GM19372 (cell line): ENCODE results near the gene C17orf114.

Experiments used
- ATAC-seq: cut with Tn5 transposase; IDR thresholded peaks from one replicate; pipeline ENCODE4 v1.9.1; 2021; ENCODE audit warnings: mild to moderate bottlenecking, low read depth, moderate library complexity; ENCODE audit not compliant: unreplicated experiment

The C17orf114 gene

GRCh38 chr17:4788807-4789700 is 13.1 kb downstream of the C17orf114 start, which contains the start of gene GLTPD2:
Gene GLTPD2 (plus strand): TSS chr17:4788964. CDS start chr17:4789012, 48 bp downstream.
- ATAC-seq = peak; percentile 8

GRCh38 chr17:4788159-4788806 is 13.8 kb downstream of the C17orf114 start:
- no peak for ATAC-seq

DNA sequence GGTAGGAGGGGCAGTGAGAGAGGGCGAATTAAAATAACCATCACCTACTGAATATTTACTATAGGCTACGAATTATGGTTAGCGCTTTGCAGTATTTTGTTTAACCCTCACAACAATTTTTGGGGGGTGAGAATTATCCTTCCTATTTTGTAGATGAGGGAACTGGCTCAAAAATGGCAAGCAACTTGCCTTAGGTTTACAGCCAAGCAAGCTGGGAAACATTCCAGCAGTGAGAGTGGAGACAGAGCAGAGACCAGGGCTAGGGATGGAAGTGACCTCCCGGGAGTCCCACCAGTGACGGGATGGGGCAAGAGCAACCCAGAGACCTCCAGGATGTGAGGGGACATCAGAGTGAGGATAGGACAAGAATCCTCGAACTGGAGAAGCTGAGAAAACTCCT is 15.6 kb downstream of the C17orf114 start:
- no peak for ATAC-seq

- no peak for ATAC-seq
These were observed 16.0 kb downstream of the C17orf114 start, which contains the start of gene VMO1 for GRCh38 chr17:4786106-4786511. Gene VMO1 (minus strand): TSS chr17:4786364. CDS start chr17:4786352, 12 bp downstream.

DNA sequence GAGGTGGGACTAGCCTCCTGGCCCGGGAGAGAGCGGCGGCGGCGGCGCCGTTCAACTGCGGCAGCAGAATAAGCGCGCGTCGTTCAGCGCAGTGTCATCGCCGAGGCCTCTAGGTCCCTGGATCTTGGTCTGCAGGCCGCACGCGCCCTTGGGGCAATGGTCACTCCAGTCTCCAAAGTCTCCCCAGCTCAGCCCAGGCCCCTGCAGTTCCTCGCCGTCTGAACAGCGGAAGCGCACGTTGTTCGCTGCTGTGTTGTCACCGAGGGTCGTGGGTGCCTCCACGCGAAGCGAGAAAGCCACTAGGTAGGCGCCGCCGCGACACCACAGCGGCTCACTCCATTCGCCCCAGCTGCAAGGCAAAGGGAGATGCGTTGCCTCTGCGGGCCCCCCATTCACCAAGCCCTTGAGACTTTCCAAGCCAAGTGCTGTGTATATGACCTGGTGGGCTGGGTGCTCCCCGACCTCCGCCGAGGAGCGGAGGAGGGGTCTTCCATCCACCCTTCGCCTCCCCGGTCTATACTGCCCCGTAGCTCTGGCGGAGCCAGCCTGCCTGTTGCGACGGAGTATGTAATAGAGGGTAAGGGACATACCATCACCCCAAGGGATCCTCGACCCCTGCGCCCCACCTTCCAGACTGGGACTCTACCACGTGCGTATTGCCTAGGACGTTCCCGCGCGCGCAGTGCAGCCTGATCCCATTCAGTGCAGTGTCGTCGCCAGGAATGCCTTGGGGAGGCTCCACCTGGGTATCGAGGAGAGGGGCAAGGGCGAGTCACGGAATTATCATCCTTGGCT is 16.6 kb downstream of the C17orf114 start:
- no peak for ATAC-seq

DNA sequence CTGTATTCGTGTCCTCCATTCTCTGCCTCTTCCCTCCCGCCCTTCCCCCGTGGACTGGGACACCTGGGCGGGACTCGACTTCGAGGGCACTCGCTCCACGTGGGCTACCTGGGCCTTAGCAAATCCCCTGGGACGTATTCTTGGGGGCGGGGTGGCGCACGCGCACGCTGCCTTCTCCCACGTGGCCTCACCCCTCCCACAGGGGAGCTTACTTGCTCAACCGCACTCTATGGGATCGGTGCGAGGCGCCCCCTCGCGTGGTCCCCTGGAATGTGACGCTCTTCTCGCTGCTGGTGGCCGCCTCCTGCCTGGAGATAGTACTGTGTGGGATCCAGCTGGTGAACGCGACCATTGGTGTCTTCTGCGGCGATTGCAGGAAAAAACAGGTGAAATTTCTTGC is 19.5 kb downstream of the C17orf114 start:
- ATAC-seq = no peak

- no peak for ATAC-seq
These were observed 21.7 kb downstream of the C17orf114 start for GRCh38 chr17:4780325-4780955.

DNA sequence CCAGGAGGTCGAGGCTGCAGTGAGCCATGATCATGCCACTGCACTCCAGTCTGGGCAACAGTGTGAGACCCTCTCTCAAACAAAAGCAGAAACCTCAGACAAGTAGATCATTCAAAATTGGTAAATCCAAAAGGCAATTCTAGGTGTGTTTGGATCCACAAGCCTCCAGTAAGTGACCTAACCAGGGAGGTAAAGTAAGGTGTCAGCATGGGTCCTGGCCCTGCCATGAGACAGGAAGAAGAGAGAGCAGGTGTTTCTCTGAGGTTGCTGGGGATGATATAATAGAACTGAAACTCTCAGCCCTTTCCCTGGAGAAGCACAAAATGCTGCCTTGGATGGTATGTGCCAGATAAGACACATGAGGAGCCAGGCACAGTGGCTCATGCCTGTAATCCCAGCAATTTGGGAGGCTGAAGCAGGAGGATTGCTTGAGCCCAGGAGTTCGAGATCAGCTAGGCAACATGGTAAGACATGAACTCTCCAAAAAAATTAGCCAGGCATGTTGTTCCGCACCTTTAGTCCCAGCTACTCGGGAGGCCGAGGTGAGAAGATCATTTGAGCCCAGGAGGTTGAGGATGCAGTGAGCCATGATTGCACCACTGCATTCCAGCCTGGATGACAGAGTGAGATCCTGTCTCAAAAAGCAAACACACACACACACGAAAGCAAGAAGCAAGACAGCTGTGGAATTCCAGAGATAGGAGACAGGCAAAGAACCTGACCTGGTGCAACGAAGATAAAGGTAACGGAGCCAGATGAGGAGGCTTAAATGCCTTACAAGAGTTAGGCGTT is 24.0 kb downstream of the C17orf114 start:
- no peak for ATAC-seq

GRCh38 chr17:4772235-4772613 is 29.9 kb downstream of the C17orf114 start:
- ATAC-seq = no peak

GRCh38 chr17:4771519-4772234 is 30.5 kb downstream of the C17orf114 start, which contains the start of gene TM4SF5:
Gene TM4SF5 (plus strand): TSS chr17:4771886. CDS start chr17:4771923, 37 bp downstream.
- no peak for ATAC-seq

DNA sequence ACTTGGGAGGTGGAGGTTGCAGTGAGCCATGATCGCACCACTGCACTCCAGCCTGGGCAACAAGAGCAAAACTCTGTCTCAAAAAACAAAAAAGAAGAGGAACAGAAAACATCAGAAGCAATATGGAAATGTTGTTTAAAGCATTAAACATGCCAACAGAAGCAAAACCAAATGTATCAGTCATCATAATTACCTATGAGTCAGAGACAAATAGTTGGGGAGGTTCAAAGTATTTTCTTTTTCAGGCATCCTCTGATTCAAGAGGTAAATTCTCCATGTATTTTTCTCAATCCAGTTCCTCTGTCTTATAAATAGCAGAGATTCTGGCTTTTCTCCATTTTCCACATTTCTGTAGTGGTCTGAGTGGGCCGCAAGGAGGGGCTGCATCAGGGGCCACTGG is 32.5 kb downstream of the C17orf114 start:
- no peak for ATAC-seq

GRCh38 chr17:4768298-4768697 is 33.8 kb downstream of the C17orf114 start:
- no peak for ATAC-seq

DNA sequence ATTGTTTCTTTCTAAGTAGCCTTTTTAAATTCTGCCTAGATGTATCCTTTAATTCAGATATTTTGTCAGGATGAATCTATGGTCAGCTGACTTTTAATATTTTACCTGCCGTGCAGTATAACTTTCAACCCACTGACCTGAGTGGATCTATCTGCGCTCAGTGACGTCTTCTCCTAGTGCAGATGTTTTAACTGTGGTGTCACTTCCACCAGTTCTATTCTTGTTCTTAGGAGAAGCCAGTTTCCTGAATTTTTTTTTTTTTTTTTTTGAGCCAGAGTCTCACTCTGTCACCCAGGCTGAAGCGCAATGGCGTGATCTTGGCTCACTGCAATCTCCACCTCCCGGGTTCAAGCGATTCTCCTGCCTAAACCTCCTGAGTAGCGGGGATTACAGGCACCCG is 35.4 kb downstream of the C17orf114 start:
- ATAC-seq = no peak

DNA sequence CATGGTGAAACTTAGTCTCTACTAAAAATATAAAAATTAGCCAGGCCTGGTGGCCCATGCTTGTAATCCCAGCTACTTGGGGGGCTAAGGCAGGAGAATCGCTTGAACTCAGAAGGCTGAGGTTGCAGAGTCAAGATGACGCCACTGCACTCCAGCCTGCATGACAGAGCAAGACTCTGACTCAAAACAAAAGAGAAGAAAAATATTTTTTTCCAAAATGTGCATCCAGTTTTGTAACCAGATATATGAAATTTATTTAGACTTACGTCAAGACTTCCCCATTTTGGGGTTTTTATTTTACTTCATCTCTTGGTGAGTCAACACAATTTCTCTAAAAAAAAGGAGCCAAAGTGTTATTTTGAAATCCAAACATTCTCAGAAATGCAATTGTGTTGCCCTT is 35.9 kb downstream of the C17orf114 start:
- ATAC-seq = no peak

GRCh38 chr17:4764595-4764994 is 37.5 kb downstream of the C17orf114 start:
- ATAC-seq = no peak

- ATAC-seq = no peak
These were observed 42.3 kb downstream of the C17orf114 start for GRCh38 chr17:4759776-4760236.

- no peak for ATAC-seq
These were observed 48.7 kb downstream of the C17orf114 start for GRCh38 chr17:4753392-4753791.

- ATAC-seq = no peak
These were observed 50.2 kb downstream of the C17orf114 start for GRCh38 chr17:4751932-4752331.
